GM12892 (cell line): Measurements from ENCODE around the gene BRD2.

Source experiments
- POLR2A ChIP-seq: IDR thresholded peaks from 2 replicates; pipeline ENCODE4 v1.6.1; 2011; ENCODE audit warnings: low read depth, low read length, control low read depth
- POLR2AphosphoS5 ChIP-seq: IDR thresholded peaks from 2 replicates; pipeline ENCODE4 v1.6.1; 2011; ENCODE audit warnings: low read depth, low read length, control low read depth

- no peak; the same call in 1 of the 2 replicates for TF ChIP-seq POLR2A
- TF ChIP-seq POLR2AphosphoS5 = no peak
Measured at GRCh38 chr6:32950010-32950409, 18.4 kb upstream of the BRD2 start.
